ENCODE data around the gene SSR1.
"Not testable (repeated sequence)": the region's sequence is repeated elsewhere in the genome, so short reads cannot be mapped to it uniquely, and the experiment has no call there.

SSR1 gene

DNA sequence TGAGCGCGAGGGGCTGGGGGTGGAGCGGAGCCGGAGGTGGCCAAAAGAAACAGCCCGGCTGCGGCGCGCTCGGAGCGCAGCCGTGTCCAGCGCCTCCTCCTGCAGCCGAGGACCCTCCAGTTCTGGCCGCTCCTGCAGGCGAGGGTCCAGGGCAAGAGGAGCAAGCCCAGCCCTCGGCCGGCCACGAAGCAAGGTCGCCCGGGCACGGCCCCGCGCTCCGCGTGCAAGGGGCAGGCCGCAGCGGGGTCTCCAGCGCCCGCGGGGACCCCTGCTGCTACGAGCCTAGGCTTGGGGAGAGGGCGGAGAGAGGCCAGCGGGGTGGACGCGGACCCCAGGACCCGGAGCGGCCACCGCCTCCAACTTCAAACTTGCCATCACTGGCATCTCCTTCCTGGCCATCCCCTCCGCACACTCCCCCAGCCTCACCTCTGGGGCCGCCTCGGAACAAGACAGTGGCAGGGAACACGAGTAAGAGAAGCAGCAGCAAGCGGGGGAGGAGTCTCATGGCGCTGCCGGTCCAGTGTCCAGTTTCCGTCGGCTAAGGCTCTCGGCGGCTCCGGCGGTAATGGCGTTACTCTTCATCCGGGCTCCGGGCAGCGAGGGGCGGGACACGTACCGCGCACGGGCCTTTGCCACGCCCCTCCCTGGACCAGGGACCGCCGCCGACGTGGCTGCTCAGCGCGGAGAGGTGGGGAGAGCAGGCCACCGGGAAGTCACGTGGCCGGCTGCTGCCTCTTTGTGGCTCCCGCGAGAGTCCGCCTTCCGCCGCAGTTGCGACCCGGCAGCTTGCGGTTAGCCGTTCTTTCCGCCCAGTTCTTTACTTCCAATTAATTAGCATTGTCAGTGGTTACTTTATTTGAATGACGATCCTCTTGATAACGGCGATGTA, at the start of gene SSR1:
Gene SSR1, minus strand, starts transcription at position 584 of the 889 bp plus-strand sequence. Its CDS starts 79 bp downstream, at position 505.
- DNase-seq (ENCODE audit: low read depth) = peak; percentile 98

DNA sequence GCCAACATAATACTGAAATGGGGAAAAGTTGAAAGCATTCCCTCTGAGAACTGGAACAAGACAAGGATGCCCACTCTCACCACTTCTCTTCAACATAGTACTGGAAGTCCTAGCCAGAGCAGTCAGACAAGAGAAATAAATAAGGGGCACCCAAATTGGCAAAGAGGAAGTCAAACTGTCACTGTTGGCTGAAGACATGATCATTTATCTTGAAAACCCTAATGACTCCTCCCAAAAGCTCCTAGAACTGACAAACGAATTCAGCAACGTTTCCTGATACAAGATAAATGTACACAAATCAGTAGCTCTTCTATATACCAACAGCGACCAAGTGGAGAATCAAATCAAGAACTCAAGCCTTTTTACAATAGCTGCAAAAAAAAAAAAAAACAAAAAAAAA, 38.9 kb upstream of the SSR1 start:
- not testable (repeated sequence) for DNase-seq (ENCODE audit: low read depth)

DNA sequence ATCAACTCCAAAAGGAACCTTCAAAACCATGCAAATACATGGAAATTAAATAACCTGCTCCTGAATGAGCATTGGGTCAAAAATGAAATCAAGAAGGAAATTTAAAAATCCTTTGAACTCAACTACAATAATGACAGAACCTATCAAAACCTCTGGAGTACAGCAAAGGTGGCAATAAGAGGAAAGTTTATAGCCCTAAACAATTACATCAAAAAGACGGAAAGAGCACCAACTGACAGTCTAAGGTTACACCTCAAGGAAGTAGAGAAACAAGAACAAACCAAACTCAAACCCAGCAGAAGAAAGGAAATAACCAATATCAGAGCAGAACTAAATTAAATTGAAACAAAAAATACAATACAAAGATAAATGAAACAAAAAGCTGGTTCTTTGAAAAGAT, 37.6 kb upstream of the SSR1 start:
- not testable (repeated sequence) for DNase-seq (ENCODE audit: low read depth)

DNA sequence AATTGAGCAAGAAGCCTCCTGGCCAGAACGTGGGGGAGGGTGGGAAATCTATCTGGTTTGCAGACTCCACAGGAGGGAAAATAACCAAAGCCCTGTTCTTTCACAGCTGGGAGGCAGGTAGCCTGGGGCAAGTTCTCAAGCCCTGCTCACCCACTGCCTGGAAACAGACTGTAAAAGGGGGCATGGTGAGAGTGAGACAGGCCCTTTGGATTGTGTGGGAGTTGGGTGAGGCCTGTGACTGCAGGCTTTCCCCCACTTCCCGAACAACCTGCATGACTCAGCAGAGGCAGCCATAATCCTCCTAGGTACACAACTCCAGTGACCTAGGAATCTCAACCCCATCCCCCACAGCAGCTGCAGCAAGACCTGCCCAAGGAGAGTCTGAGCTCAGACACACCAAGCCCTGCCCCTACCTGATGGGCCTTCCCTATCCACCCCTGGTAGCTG, 34.6 kb upstream of the SSR1 start:
- not testable (repeated sequence) for DNase-seq (ENCODE audit: low read depth)

DNA sequence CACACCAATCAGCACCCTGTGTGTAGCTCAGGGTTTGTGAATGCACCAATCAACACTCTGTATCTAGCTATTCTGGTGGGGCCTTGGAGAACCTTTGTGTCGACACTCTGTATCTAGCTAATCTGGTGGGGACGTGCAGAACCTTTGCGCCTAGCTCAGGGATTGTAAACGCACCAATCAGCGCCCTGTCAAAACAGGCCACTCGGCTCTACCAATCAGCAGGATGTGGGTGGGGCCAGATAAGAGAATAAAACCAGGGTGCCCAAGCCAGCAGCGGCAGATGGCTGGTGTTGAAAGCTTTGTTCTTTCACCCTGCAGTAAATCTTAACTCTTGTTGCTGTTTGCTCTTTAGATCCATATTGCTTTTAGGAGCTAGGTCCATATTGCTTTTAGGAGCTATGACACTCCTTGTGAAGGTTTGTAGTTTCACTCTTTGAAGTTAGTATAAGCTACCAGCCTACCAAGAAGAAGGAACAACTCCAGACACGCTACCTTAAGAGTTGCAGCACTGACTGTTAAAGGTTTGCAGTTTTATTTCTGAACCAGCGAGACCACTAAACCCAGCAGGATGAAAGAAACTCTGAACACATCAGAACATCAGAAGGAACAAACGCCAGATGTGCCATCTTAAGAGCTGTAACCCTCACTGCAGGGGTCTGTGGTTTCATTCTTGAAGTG, 31.9 kb upstream of the SSR1 start:
- not testable (repeated sequence) for DNase-seq (ENCODE audit: low read depth)

DNA sequence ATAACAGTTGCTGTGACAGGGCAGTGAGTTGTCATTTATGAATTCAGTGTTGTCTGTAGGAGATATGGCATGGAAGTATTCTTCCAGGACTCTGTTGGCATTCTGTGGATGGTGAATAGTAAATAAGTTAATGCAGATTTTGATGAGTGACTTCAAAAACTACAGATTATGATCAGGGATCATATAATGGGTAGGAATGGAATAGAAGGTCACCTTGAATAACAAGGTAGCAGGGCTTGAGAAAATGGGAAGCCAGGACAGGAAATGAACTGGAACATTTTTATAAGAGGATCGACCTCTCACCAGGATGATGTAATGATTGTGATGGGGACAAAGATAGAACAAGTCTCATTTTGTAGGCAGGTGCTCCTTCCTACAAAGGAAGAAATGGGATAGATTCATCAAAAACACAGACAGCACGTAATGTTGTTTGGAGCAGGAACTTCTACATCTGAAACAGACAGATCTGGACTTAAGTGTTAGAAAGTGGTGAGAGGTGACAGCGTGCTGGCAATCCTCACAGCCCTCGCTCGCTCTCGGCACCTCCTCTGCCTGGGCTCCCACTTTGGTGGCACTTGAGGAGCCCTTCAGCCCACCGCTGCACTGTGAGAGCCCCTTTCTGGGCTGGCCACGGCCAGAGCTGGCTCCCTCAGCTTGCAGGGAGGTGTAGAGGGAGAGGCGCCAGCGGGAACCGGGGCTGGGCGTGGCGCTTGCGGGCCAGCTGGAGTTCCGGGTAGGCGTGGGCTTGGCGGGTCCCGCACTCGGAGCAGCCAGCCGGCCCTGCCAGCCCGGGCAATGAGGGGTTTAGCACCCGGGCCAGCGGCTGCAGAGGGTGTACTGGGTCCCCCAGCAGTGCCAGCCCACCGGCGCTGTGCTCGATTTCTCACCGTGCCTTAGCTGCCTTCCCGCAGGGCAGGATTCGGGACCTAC, 30.8 kb upstream of the SSR1 start:
- DNase-seq (ENCODE audit: low read depth) = no peak

DNA sequence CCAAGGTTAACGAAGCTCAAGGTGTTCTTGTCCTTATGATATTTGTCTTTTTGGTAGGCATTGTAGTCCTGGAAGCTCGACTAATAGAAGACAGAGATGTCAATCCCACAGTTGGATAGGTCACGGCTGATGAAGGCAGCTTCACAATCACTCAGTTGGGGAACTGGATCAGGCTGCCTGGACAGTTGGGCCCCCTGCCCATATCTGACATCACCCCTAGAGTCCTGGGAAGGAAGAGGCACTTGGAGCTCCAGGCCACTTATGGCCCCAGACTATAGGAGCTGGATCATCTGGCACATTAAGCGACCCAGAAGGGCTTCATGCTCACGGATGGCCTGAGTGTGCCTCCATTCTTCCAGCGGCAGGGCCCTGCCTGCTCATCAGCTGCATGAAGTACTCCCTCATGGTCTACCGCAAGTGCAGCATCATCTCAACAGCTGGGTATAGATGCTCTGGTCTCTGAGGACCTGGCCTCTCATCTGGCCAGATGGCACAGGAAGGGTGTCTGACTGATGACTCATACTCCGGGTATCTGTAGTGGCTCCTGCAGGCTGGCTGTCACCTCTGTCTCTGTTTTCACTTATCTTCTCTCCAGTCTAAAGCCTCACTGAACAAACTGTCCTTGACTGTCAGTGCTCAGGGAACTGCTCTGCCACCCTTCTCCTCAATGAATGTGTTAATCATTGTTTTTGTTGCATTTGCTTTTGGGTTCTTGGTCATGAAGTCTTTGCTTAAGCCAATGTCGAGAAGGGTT, 29.2 kb upstream of the SSR1 start:
- DNase-seq (ENCODE audit: low read depth) = no peak

DNA sequence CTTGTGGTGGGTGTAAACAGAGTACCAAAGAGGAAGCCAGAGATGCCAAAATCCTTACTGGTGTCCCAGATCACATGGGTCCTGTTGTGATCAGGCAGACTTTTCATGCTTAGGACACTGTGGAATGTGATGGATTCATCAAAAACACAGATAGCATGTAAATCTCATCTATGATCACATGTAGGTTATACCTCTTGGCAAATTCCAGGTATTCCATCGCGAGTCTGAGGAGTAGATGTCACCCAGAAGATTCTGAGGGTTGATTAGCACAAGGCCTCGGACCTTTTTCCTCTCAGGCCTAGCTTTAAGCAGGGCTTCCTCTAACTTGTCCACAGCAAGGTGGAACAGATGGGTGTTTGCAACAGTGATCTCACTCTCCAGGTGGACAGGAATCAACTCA, 28.3 kb upstream of the SSR1 start:
- DNase-seq (ENCODE audit: low read depth) = no peak

DNA sequence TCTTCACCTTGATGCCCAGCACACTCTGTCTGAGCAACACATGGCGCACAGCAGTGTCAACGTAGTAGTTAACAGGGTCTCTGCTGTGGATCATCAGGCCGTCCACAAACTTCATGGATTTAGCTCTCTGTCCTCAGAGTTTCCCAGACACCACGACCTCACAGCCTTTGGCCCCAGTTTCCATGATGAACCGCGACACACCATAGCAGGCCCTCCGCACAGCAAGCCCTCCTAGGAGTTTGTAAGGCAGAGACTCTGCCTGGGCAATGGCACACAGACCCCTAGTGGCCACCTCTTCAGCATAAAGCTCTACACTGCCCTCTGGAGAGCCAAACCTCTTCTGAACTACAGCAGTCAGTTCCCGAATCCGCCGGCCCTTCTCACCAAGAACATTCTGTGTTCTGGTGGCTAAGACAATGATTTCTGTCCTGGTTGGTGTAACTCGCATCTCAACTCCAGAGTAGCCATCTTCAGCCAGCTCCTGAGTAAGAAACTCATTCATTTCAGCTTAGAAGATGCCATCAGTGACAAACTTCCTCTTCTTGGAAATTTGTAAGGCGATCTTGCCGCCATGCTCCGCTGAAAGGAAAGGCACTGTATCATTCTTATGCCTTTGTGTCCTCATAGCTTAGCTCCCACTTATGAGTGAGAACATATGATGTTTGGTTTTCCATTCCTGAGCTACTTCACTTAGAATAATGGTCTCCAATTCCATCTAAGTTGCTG, 26.2 kb upstream of the SSR1 start:
- DNase-seq (ENCODE audit: low read depth) = not testable (repeated sequence)

DNA sequence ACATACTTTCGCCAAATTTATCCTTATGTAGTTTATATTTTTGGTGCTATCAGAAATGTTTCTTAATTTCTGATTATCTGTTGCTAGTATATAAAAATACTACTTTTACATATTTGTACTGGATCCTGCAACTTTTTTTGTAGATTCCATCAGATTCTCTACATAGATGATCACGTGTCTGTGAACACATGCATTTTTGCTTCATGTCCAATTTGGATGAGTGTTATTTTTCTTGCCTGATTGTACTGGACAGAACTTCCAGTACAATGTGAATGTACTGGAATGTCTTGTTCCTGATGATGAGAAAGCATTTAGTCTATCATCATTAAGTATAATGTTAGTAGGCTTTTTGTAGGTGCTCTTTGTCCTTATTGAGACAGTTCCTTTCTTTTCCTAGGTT, 25.0 kb upstream of the SSR1 start:
- DNase-seq (ENCODE audit: low read depth) = no peak

DNA sequence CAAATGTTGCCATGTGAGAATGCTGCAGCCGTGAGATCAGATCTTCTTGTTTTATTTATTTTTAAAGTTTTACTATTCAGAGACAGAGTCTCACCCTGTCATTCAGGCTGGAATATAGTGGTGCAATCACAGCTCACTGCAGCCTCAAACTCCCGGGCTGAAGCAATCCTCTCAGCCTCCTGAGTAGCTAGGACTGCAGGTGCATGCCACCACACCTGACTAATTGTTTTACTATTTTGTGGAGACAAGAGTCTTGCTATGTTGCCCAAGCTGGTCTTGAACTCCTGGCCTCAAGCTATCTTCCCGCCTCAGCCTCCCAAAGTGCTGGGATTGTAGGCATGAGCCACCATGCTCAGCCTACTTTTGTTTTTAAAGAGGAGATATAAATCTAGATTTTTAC, 22.5 kb upstream of the SSR1 start:
- no peak for DNase-seq (ENCODE audit: low read depth)

DNA sequence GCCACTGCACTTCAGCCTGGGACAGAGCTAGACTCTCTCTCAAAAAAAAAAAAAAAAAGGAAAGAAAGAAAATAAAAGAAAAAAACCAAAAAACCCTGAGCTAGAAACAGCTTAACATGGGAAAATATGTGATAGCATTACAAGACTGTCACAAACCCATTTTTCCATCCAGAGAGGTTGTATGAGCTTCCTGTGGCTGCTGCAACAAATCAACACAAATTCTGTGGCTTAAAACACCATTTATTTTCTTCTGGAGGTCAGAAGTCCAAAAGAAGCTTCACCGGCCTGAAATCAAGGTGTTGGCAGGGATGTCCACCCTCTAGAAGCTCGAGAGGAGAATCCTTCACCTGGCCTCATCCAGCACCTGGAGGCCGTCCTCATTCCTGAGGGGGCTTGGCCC, 21.7 kb upstream of the SSR1 start:
- no peak for DNase-seq (ENCODE audit: low read depth)

DNA sequence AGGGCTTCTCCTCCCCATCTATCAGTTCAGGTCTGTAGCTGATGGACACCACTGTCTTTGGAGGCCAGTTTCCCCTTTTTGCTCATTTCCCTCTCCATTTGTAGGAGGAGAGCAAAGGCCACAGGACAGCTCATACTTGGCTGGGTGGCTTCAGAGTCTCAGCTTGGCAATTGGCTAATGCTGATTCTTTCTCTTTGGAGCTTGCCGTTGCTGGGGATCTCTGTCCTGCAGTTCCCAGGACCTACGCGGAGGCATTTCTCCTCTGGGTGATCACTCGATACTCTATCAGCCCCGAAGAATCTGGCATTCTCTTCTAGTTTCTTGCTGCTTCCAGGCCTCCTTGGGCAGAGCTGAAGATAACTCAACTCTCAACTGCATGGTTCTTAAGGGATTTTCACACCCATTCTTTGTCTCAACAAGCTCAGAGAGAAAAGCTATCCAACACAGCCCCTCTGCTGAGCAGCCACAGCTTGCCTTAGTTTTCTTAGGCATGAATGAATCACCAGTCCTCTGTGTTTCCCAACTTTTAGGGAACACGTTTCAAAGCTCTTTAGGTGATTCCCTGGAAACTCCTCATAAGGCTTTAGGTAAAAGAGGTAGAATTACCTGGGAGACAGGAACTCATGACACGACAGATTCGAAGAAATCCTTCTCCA, 19.2 kb upstream of the SSR1 start:
- DNase-seq (ENCODE audit: low read depth) = peak; percentile 8

DNA sequence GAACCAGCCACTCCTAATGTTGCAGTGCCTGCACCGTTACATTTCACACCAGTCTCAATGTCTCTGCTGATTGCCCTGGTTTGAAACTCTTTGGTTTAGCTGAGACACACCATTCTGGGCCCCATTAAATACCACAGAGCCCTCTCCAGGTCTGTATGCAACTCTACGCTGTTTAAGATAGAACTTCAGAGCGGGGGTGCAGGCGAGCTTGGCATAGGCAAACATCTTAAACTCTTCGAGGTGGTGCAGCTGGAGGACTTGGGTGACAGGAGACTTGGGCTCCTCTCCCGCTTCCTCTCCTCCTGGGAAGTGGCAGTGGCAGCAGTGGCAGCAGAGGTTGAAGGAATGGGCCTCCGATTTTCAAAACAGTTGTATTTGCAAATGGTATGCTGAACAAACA, 18.5 kb upstream of the SSR1 start:
- DNase-seq (ENCODE audit: low read depth) = no peak

DNA sequence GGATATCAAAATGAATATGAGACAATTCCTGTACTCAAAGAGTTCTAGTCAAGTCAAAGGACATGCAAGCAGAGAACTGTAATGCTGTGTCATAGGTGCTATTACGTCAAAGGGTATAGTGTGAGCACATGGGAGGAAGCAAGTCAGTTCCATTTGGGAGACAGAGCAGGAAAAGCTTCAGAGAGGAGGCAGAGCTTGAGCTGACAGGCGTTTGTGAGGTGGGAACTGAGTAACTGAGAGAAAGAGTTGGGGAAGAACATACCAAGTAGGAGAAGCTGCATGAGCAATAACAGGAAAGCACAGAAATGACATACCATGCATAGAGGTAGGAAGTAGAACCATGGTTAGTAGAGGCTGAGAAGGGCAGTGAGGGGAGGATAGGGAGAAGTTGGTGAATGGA, 15.2 kb upstream of the SSR1 start:
- no peak for DNase-seq (ENCODE audit: low read depth)

DNA sequence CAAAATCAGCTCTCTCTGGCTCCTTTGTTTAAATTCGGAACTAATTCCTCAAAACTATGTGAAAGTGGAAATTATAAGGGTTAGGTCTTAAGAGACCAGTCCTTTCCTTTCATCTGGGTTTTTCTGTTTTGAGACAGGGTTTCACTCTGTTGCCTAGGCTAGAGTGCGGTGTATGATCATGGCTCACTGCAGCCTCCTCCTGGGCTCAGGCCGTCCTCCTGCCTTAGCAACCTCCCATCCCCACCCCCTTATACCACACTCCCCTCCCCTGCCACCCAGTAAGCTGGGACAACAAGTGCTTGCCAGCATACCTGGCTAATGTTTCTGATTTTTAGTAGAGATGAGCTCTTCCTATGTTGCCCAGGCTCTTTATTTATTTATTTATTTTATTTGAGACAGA, 12.8 kb upstream of the SSR1 start:
- no peak for DNase-seq (ENCODE audit: low read depth)

DNA sequence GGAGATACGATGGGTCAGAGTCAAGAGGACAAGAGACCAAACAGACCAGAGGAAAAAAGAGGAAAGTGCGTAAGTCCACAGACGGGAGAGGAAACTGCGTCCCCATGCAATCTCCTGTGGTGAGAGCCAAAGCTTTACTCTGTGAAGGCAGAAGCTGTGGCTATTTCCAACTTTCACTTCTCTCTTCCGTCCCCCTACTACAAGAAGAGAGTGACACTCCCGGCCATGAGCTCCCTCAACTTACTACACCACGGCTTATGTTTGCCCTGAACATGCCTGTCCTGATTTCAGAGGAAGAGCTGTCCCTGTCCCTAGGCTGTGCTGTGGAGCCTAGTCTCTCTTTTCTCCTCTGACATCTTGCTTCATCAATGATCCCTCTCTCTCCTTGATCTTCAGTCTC, 11.5 kb upstream of the SSR1 start:
- DNase-seq (ENCODE audit: low read depth) = no peak

DNA sequence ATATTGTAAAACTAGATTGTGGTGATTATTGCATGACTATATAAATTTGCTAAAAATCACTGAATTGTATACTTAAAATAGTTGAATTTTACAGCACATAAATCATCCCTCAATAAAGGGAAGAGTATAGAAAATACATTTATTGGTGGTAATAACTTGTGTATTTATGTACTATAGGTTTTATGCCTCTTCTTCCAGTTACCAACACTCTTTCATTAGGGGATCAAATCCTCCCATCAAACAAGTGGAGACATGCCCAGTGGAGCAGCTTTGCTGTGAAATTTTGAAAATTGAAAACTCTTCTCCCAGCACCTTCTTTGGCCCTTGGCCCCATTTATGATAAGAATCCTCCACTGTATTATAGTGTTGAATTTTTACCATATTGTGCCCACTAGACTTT, 10.1 kb upstream of the SSR1 start:
- DNase-seq (ENCODE audit: low read depth) = no peak

DNA sequence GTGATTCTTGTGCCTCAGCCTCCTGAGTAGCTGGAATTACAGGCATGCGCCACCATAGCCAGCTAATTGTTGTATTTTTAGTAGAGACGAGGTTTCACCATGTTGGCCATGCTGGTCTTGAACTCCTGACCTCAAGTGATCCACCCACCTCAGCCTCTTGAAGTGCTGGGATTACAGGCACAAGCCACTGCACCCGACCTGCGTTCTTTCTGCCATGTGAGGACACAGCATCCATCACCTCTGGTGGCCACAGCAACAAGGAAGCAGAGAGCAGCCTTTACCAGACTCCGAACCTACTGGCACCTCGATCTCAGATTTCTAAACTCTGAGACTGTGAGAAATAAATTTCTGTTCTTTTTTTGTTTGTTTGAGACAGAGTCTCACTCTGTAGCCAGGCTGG, 8.9 kb upstream of the SSR1 start:
- DNase-seq (ENCODE audit: low read depth) = not testable (repeated sequence)

DNA sequence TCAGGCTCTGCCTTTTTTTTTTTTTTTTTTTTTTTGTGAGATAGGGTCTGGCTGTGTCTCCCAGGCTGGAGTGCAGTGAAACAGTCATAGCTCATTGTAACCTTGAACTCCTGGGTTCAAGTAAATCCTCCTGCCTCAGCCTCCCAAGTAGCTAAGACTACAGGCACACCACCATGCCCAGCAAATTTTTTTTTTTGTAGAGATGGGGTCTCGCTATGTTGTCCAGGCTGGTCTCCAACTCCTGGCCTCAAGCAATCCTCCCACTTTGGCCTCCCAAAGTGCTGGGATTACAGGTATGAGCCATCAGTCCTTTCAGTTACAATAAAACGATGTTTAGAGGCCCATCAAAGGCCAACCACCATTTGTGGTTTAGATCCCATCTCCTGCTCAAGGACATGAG, 6.4 kb upstream of the SSR1 start:
- not testable (repeated sequence) for DNase-seq (ENCODE audit: low read depth)

Data from iris pigment epithelial cell (primary cell).